ENCODE measurements around the gene AQP9.

DNA sequence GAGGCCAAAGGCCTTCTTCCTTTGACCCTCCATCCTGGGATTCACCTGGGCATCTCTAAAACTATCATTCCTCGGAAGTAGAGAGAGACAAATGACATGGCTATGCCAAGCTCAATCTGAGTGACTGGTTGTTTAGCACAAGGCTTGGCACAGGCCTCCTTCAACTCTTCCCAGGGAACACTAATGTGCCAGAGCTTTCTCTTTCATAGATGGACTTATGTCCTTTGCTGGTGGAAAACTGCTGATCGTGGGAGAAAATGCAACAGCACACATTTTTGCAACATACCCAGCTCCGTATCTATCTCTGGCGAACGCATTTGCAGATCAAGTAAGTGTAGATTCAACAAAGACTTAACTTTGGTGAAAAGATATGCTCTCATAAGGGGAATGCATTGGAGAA lies 36.5 kb downstream of the AQP9 start:
- TF ChIP-seq, protein P1, sequence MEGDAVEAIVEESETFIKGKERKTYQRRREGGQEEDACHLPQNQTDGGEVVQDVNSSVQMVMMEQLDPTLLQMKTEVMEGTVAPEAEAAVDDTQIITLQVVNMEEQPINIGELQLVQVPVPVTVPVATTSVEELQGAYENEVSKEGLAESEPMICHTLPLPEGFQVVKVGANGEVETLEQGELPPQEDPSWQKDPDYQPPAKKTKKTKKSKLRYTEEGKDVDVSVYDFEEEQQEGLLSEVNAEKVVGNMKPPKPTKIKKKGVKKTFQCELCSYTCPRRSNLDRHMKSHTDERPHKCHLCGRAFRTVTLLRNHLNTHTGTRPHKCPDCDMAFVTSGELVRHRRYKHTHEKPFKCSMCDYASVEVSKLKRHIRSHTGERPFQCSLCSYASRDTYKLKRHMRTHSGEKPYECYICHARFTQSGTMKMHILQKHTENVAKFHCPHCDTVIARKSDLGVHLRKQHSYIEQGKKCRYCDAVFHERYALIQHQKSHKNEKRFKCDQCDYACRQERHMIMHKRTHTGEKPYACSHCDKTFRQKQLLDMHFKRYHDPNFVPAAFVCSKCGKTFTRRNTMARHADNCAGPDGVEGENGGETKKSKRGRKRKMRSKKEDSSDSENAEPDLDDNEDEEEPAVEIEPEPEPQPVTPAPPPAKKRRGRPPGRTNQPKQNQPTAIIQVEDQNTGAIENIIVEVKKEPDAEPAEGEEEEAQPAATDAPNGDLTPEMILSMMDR (IDR thresholded peaks at IDR 0.05; ENCODE audit: poor library complexity), result no peak
- TF ChIP-seq EZH2 (IDR thresholded peaks at IDR 0.05; ENCODE audit: borderline replicate concordance) (no peak), EZH2phosphoT487 (IDR thresholded peaks at IDR 0.05; ENCODE audit: low read depth, severe bottlenecking, unreplicated experiment) (no peak)

Measured in hepatocyte (in vitro differentiated cells).